Kasumi-1 (cell line): Measurements from ENCODE around the gene G3BP1.
"Not testable (repeated sequence)": the region's sequence is repeated elsewhere in the genome, so short reads cannot be mapped to it uniquely, and the experiment has no call there.

ENCODE experiments used
- DNase-seq, 2 experiments: peaks; one replicate each; lab custom pipeline; 2025; lab: John Stamatoyannopoulos, UW

Gene G3BP1

DNA sequence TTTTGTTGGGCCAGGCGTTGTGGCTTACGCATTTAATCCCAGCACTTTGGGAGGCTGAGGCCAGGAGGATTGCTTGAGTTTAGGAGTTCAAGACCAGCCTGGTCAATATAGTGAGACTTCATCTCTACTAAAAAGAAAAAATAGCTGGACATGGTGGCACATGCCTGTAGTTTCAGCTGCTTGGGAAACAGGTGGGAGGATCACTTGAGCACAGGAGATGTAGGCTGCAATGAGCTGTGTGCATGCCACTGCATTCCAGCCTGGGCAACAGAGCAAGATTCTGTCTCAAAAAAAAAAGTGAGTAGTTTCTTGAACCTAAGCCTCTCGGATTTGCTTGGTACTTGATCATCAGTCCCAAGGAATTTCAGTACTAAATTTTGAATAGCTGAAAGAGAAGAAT is 26.9 kb downstream of the G3BP1 start:
- no peak for DNase-seq

DNA sequence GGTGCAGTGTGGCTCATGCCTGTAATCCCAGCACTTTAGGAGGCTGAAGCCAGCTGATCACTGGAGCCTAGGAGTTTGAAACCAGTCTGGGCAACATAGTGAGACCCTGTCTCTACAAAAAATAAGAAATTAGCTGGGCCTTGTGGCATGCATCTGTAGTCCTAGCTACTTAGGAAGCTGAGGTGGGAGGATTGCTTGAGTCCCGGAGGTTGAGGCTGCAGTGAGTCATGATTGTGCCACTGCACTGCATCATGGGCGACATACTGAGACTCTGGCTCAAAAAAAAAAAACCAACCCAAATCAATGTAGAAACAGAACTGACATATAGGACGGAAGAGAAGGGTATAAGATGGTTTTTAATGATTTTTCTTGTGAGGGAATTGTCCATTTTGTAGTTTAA is 27.7 kb downstream of the G3BP1 start:
- DNase-seq: peak; percentile 9 to 23

DNA sequence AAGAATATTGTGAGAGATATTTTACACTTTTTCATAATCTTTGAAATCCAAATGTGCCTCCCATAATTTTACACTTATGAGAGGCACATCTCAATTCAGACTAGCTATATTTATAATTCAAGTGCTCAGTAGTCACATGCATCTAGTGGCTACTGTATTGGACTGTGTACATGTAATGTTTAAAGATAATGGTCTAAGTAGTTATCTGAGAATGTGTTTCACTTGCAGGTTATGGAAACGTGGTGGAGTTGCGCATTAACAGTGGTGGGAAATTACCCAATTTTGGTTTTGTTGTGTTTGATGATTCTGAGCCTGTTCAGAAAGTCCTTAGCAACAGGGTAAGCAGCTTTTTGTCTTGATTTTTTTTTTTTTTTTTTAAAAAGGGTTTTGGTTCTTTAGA is 28.8 kb downstream of the G3BP1 start:
- no peak for DNase-seq

DNA sequence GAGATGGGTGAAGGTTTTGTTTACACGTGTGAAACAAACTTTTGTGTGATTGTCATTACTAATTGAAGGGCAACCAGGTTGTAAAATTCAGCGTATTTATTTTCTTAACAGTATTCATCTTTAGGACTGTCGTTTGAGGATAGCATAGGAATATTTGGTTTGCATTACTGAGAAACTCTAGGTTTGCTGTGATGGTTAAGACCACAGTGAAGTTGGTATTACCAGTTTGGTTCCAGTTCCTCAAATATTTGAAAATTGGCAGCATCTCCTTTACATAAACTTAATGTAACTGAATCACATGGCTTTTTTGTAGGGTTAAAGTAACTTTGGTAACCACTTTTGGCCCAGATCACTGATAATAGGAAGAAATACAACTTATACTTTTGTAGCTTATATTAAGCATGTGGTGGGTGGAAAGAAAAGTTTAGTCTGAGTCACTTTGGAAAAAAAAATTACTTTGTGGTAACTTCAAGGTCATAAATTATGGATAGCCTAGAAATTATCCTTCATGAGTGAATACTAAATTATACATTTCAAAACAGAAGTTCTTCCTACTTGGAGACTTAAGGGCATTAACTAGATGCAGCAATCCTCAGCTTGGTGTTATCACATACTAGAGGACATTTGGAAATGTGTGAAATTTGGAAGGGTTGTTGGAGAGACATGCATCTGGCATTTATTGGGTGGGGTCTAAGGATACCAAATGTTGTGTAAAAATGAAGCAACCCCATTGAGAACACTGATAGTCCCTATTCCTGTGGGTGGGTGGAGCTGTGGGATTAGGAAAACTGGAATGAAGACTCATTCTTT is 33.9 kb downstream of the G3BP1 start:
- DNase-seq: no peak

DNA sequence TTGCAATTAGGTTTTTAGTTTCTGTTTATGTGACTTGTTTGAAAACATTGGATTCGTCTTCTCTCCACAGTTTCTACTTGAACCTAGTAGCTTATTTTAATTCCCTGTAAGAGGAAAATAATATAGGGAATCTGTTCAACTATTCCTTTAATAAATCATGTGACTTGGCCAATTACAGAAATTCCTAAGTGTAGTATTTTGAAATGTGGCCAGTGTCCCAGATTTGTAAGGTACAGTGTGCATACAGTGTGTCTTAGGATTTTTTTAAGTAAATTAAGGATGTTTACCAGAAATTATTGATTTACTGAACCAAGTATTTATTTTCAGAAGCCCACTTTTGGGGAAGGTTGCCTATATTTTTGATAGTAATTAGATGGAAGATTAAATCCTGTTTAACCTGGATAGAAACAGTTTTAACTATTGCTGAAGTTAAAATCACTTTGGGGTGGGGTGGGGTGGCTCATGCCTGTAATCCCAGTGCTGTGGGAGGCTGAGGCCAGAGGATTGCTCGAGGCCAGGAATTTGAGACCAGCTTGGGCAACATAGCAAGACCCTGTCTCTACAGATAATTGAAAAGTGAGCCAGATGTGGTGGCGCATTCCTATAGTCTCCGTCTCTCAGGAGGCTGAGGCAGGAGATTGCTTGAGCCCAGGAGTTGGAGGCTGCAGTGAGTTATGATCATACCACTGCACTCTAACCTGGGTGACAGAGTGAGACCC is 36.9 kb downstream of the G3BP1 start:
- no peak for DNase-seq

DNA sequence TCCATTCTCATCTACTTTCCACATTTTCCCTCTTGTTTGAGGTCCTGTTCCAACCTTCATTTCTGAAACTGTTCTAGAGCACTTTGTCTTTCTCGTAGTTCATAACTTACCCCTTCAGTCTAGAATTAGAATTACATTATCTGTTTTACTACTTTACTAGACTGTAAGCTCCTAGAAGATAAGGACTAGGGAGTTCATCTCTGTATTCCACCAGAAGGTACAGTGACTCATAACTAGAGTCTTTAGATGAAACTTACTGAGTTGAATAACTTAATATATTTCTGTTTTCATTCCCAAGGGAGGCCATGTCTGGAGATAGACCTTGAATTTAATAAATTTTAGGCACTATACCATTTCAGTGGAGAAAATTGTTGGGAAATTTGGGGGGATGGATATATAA is 38.7 kb downstream of the G3BP1 start:
- DNase-seq: no peak

DNA sequence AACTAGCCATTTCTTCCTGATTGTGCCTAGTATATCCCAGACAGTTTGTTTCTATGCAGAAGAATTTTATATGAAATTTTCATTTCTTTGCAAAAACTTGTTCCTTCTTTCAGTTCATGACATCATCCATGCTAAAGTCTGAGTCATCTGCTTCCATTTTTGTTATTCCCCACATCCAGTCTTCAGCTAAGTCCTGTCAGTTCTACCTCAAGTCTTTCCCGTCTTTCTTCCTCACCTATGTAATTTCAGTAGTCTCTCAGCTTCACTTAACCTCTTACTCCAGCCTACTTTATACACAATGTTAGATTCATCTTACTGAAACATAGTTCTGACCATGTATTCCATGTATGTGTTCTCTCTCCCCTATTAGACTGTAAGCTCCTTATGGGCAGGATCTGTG is 39.1 kb downstream of the G3BP1 start:
- no peak for DNase-seq

DNA sequence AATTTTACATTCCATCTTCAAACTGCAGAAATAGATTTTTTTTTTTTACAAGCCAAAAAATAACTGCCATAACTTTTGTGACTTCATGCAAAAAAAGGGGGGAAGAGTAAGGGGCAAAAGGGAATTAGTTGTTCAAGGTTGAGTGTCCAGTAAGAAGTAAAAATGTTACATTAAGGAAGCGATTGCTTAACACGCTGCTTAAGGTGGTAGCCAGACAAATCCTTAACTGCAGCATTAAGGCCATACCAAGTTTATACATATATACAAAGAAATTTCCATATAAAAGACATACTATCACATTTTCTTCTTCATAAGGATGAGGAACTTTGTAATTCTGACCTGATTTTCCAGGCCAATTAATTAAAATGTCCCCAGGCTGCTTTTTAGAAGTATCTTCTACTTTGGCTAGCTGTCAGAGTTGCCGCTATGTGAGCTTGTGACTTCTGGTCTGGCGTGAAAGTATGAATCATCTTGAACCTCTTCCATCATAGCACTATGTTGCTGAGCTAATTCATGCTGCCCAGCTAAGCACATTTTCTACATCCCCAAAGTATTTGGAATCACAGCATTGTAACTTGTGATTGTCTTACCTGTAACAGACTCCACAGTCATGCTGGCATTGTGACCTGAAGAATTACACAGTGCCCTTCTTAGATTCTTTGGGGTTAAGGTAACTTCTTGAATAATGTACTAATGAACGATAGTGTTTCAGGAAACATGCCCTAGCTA is 40.0 kb downstream of the G3BP1 start:
- no peak for DNase-seq

DNA sequence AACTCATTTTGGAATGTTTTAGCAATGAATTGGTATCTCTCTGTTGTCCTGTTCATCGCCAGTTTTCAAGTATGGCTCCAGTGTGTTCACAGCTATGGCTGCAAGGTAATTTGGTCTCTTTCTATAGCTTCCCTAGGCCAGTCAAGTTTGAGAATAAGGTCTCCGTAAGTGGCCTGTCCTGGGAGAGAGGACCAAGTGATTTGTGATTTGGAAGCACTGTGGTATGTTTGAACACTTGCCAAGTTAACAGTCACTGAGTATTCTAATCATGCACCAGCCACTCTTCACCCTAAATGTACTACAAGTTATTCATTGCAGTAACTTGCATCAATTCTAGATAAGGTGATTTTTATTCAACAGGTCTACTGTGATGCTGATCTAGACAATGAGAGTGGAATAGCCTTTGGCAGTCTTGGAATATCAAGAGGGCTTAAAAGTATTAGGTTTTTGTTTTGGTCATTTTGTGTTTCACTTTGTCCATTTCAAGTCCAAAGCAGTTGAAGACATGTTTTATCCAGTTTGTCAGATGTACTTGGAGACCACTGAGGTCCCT is 41.1 kb downstream of the G3BP1 start:
- DNase-seq: no peak

DNA sequence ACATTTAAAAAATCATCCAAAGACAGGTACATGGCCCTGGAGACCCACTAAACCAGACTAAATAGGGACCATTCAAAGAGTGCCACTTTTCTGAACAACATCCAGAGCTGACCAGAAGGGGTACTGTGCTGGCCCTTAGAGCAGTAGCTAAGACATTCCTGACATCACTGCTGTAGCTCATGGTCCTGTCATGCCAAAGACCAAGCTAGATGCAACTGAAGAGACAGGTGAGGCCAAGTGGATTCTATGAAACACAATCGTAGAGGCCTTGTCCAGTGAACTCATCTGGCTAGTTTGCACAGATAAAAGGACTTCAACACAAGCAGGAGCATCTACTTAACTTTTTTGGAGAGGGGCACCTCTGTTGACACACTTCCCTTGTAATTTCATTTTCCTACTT is 43.3 kb downstream of the G3BP1 start:
- no peak for DNase-seq

DNA sequence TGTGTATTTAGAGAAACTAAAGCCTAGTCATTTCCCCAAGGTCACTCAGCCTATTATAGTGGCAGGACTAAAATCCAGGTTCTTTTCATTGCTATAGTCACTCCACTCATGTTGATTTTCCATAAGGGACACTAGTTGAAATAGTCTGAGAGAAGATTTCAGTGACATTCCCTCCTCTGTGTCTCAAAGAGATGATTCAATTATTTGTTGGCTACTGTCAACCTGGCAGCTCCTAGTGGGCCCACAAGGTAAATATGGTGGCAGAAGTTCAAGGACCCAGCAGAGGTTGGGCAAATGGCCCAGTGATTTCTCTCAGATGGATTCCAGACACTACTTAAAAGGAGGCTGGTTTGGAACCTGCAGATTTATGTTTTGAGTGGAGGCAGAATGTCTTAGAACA is 48.1 kb downstream of the G3BP1 start:
- no peak for DNase-seq

DNA sequence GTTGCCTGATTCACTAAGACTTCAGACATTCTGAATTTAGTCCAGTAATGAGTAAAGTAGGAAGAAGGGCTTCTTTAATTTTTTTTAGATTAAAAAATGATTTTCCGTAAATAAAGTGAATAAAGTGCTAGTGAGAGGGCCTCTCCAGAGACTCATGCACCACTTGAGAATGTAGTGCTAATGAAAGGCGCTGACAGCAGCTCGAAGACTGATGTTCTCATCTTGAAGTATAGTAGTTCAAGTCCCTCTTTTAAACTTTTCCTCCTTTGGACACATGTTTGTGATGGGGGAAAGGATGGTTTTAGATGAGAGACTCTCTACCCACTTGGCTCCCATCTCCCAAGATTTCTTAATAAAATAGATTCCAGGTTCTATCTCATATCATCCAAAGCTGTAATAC is 48.5 kb downstream of the G3BP1 start:
- DNase-seq: no peak

DNA sequence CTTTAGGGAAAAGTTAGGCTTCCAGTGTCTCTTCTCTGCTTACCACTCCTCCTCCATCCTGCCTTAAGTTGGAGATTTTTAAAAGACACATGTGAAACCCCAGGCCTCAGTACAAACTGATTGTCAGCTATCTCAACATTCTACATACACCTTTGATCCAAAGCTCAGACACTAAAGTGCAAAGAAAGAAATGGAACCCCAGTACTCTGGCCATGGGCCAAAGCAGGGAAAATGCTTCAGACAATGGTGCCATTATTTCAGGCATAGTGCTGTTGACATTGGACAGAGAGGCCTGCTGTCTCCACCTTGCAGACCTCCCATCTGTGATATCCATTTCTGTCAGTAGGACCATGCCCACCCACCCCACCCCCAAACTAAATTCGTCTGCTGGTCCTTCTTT is 49.1 kb downstream of the G3BP1 start:
- DNase-seq: no peak

DNA sequence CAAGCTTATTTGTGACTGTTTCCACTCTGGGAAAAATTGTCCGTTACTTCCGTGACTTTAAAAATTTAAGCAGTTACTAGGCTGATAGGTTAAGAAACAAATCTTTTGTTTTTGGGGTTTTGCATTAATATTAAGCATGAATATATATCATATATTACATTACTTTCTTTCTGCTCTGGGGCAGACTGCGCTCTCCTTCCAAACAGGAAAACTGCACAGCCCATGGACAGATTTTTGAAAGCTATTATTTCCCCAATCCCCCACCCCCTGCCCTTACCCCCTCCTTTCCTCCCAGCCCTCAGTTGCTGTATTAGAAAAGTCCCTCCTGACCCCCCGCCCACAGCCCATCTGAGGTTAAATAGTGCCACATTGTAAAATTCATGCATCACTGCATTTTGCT is 50.4 kb downstream of the G3BP1 start:
- DNase-seq: no peak

DNA sequence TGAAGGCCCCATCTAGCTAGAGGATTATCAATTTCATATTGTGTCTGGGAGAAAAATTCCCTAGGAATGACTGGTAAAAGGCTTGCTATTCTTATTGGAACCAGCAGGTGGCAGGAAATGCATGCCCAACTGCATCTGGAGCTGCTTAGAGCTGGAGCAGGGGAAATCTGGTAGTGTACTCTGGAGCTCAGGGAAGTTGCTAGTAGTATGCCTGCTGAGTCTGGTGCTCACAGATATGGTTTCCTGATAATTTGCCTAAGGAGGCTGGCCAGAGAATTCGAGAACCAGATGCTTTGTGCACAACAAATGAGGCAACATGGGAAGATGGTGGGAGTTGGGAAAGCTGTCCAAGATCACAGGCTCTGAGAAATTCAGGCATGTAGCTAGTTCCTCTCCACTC is 53.7 kb downstream of the G3BP1 start:
- DNase-seq: peak; percentile 40 to 59

DNA sequence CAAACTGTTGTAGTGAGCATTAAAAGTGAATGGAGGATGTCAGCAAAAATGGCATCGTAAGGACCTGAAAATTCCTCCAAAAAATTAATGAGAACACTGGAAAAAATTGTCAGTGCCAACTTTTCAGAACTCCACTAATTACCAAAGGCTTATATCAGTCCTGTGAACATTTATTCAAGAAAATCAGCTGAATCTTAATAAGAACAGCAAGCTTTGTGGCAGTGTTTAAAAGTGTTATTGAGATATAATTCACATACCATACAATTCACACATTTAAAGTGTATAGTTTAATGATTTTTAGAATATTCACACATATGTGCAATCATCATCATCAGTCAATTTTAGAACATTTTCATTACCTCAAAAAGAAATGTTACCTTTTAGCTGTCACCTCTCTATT is 57.6 kb downstream of the G3BP1 start:
- no peak for DNase-seq

DNA sequence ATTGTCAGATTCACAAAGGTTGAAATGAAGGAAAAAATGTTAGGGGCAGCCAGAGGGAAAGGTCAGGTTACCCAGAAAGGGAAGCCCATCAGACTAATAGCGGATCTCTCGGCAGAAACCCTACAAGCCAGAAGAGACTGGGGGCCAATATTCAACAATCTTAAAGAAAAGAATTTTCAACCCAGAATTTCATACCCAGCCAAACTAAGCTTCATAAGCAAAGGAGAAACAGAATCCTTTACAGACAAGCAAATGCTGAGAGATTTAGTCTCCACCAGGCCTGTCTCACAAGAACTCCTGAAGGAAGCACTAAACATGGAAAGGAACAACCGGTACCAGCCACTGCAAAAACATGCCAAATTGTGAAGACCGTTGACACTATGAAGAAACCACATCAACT is 61.1 kb downstream of the G3BP1 start:
- not testable (repeated sequence) for DNase-seq

DNA sequence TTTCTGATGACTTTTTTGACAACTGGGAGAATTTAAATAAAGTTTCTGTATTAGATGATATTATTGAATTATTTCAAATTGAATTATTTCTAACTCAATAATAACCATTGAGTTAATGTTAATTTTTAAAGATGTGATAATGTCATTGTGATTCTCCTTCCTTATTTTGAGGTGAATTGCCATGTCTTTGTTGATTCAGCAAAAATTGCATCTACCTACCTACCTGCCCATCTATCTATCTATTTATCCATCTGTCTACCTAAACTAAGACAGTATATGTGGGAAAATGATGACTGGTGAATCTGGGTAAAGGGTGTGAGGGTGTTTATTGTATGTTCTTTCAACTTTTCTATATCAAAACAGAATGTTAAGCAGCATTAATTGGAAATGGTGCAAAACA is 75.0 kb downstream of the G3BP1 start:
- no peak for DNase-seq

DNA sequence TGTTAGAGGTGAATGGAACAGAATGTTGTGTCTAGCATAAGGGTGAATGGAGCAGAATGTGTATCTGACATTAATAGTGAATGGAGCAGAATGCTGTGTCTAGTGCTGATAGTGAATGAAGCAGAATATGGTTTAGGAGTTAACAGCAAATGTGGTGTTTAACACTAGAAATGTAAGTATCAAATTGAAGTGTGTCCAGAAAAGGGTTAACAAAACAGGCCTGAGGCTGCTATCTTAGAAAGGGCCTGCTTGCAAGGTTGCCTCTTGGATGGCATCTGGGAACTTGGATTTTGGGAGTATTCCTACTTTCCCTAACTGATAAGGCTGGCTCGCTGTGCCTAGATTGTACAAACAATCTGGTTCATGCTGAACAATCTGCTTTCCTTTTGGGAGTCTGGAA is 76.1 kb downstream of the G3BP1 start:
- no peak for DNase-seq

DNA sequence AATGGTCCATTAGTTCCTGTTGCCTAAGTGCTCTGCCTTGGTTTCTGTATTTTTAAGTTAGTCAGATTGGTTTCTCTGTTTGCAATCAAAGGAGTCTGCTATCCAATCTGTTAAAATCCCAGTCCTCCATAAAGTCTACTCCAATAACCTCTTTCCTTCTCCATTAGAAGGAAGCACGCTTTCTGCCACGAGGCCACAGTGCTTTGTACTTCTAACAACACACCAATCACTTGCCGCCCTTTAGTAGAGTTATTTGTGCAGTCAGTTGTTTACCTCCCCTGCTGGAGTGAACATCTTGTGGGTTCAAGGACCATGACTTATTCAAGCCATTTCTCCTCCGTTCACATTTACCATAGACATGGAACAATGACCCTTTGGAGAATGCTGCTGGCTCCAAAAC is 83.9 kb downstream of the G3BP1 start:
- no peak for DNase-seq

DNA sequence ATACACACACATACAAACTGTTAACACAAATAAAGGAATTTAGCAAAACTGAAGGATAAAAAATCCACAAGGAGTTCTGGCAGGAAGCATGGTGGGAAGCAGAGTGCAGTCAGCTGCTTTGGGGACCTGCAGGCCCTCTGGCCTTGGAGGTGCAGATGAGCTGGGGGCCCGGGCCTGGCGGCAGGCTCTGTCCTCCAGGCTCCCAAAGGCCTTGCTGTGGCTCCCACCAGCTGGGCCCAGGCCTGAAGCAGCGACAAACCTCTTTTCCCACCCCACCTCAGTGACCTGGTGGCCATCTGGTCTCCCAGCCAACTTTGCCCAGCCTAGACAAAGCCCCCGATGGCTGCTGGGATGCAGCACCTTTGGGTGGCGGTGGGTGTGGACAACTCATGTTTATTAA is 85.1 kb downstream of the G3BP1 start:
- no peak for DNase-seq

DNA sequence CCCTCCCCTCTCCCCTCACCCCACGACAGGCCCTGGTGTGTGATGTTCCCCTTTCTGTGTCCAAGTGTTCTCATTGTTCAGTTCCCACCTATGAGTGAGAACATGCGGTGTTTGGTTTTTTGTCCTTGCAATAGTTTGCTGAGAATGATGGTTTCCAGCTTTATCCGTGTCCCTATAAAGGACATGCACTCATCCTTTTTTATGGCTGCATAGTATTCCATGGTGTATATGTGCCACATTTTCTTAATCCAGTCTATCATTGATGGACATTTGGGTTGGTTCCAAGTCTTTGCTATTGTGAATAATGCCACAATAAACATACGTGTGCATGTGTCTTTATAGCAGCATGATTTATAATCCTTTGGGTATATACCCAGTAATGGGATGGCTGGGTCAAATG is 89.1 kb downstream of the G3BP1 start:
- not testable (repeated sequence) for DNase-seq
